GM18858 (cell line): ENCODE data around the gene MRPL34.
A peak's percentile ranks its signal among the peaks of the same experiment; 100 is the strongest.

ENCODE experiments used
- ATAC-seq: cut with Tn5 transposase; IDR thresholded peaks from one replicate; pipeline ENCODE4 v1.9.1; 2021; ENCODE audit not compliant: unreplicated experiment

The MRPL34 gene

DNA sequence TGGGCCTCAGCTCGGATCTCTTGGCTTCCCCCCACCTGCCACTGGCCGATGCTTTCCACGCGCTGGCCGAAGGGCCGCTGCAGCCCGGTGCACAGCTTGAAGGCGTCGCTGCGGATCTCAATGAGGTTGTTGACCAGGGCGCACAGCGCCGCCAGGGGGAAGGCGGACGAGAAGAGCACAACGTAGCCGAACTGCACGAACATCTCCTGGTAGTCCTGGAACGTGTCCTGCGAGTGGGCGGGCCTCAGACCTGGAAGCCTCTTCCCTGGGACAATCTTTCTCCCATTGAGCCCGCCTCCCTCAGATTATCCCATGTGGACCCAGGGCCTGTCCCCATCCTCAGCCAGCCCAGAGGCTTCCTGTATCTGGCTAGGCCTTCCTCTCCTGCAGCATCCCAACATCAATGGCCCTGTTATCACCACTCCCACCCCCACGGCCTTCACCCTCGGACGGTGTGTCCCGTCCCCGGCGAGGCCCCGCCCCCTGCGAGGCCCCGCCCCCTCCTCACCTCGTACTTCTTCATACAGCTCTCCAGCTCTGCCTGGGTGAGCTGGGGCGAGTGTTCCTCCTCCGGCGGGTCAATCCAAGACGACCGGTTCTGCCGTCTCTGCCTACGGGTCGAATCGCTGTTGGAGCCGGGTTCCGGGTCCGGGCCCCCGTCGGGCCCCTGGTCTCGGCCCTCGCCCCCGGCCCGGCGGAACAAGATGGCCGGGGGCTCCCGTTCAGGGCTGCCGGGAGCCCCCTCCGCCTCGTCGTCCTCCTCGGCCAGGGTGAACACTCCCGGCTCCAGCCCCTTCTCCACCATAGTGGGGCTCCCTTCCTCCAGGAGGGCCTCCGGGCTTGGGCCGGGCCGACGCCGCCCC, 22.2 kb downstream of the MRPL34 start:
- no peak for ATAC-seq

DNA sequence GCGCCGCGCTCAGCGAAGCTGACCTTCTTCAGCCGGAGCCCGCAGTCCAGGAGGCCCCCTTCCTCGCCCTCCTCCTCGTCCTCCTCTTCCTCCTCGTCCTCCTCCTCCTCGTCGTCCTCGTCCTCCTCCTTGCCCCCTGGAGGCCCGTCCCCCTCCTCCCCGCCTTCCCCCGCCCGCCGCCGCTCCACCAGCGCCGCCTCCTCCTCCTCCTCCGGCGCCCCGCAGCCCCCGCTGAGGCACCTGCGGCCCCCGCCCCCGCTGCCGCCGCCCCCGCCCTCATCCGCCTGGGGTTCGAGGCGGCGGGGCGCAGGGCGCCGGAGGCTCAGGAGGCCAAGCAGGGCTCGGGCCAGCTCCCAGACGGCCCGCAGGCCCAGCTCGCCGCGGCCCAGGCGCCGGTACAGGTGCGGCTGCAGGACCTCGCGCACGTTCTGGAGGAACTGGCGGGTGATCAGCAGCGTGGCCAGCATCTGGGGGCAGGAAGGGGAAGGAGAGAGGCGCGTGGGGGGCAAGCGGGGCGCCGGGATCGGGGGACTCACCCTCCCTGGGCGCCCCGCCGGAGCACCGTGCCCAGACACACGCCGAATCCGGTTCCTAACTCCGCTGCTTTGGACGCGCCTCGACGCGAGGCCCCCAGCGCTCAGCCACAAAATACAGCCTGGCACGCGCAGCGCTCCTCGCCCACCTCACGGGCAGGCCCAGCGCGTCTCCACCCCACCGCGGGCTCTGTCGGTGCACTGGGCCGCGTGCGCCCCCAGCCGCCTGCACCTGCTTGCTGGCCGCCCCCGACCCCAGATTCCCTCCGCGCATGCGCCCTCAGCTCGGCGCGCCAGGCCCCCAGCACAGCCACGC, 23.1 kb downstream of the MRPL34 start:
- ATAC-seq, result no peak

DNA sequence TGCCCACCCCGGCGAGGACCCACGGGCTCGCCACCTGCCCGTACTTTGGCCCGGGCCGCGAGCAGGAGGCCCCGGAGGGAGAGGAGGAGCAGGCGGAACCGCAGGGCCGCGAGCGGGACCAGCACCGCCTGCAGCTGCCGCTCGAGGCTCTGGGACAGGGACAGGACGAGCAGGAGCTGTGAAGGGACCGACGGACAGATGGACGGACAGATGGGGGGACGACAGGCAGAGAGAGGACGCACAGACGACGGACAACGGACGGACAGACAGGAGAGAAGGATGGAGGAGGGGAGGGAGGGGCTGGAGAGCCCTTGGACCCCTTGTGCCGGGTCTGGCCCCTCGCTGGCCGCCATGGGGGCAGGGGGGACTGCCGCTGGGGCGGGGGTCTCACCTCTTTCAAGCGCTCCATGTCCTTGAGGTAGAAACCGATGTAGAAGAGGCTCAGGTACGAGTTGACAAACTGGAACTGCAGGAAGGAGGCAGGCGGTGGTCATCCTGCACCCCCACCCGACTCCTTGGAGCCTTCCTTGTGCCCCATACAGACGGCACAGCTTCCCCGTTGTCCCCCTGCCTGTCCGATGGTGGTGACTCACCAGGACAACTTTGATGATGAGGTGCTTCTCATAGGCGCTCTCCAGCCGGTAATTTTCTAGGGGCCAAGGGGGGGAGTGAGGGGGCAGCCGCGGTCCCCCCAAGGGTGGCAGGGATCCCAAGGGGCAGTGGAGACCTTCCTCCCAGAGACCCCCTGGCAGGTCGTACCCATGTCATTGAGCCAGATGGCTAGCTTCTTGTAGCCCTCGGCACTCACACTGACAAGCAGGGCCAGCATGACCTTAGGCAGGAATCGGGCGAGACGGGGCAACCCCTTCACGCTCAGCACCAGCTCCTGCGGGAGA, 23.9 kb downstream of the MRPL34 start:
- no peak for ATAC-seq

DNA sequence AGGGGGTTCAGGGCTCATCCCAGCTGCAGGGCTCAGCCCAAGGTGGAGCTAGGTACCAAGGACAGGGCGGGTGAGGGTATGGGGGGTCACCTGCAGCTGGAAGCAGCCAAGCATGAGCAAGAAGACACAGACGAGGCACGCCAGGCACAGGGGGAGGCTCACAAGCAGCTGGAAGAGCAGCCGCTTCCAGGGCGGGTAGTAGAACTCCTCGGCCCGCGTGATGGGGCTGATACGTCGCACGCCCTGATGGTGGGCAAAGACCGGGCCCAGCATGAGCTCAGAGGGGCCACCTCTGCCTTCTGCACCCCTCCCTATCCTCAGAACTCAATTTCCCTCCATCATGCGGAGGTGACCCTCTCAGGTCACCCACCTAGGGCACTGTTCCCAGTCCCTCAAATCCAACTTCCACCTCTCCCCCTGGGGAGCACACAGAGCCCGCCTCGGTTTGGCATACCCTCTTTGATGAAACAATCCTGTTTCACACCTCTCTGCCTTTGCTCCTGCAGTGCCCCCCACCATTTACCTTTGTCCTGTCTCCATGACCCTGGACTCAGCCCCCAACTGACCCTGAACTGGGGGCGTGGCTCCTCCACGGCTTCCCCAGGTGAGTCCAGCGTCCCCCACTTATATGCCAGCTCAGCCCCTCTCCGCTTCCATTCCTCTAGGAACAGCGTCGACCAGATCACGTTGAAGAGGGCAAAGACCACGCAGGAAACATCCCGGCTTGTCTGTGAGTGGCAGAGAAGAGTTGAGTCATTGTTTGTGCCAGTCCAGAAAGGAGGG, 24.8 kb downstream of the MRPL34 start:
- ATAC-seq, result no peak

DNA sequence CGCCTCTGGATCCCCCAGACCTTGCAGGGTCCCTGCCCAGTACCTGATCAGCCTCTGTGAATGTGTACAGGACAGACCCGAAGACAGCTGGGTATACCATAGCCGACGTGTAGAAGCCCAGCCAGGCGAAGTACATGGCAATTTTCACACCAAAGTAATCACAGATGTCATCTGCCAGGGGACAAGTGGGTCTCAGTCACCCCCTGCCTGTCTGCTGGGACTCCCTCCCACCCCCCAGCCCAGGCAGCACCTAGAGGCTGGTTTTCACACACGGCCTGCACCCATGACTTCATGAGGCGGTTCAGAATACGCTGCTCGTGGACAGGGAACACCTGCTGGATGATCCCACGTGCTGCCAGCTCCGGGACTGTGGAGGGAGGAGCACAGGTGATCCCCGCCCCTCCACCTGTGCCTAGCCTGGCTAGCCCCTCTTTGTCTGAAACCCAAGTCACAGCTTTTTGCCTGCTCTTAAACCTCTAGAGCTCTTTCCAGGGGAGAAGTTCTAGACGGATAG, 25.4 kb downstream of the MRPL34 start:
- ATAC-seq, result no peak

DNA sequence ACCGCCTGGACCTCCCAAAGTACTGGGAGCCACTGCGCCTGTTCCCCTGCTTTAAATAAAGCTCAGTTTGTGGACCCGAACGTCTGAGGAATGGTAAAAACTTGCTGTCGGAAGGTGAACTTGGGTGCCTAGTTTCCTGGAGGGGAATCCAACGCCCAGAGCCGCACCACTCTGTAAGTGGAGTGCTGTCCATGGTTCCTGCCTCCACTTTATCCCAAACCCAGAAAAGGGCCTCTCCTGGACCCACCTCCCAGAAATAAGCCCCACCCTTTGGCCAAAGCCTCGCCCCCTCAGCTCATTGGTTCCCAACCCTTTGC, 26.6 kb downstream of the MRPL34 start:
- no peak for ATAC-seq

DNA sequence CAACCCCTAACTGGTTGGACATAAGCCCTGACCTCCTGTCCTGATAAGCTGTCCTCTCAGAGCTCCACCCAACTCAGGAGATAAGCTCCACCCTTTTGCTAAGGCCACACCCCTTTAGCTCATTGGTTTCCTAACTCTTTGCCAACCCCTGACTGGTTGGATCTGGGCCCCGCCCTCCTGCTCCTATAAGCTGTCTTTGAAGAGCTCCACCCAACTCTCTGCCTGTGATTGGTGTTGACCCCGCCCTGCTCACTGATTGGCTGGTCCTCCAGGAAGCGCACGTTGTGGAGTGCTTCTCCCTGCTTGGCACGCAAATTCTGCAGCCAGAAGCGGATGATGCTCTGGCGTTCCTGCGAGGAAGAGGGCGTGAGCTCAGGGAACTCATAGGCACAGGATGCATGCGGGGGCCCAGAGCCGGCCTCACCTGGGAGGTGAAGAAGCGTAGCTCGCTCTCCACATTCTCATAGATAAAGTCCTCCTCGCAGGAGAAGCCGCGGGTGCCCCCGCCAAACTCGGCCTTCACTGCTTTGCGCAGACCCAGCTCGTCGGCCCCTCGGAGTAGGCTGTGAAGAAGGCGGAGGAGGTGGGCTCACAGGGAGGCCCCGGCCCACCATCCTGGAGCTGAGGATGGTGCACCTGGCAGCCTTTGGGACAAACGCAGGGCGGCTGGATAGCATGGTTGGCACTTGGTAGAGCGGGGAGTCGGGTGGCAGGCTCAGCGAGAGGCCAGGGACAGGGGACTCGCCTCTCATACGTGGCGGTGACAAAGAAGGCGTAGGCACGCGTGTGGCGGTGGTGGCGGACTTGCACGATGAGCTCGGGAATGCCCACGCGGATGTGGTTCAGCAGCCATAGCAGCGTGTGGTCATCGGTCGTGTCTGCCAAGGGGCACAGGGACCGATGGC, 27.3 kb downstream of the MRPL34 start:
- ATAC-seq, result no peak

DNA sequence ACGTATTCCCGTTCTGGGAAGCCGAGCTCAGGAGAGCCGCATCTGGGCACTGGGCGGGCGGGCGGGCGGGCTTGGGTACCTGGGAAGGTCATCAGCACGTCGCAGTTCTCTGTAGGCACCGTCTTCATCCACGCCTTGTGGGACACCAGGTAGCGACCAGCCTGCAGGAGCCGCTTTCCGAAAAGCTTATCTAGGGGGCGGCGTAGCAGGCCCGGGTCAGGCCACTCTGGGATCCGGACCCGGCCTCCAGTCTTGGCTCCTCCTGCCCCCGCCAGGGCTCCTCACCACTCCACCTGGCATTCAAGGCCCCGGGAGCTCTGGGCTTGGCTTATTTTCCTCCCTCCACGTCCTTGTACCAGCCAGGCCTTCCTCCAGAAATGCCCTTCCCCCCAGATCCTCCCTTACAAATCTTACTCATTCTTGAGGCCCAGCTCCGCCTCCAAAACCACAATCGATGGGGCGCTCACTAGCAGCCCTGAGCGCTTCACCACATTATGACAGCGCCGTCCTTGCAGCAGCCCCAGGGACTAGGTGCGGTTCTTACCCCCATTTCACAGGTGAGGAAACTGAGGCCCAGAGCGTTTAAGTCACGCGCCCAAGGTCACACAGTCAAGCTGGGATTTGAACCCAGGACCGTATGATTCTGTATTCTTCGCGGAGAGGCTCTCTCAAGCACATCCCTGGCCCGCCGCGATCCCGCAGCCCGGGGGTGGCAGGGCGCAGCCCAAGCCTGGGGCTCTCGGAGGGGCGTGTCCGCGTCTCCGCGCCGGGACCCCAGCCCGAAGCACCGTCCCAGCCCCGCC, 28.1 kb downstream of the MRPL34 start:
- ATAC-seq, result no peak

DNA sequence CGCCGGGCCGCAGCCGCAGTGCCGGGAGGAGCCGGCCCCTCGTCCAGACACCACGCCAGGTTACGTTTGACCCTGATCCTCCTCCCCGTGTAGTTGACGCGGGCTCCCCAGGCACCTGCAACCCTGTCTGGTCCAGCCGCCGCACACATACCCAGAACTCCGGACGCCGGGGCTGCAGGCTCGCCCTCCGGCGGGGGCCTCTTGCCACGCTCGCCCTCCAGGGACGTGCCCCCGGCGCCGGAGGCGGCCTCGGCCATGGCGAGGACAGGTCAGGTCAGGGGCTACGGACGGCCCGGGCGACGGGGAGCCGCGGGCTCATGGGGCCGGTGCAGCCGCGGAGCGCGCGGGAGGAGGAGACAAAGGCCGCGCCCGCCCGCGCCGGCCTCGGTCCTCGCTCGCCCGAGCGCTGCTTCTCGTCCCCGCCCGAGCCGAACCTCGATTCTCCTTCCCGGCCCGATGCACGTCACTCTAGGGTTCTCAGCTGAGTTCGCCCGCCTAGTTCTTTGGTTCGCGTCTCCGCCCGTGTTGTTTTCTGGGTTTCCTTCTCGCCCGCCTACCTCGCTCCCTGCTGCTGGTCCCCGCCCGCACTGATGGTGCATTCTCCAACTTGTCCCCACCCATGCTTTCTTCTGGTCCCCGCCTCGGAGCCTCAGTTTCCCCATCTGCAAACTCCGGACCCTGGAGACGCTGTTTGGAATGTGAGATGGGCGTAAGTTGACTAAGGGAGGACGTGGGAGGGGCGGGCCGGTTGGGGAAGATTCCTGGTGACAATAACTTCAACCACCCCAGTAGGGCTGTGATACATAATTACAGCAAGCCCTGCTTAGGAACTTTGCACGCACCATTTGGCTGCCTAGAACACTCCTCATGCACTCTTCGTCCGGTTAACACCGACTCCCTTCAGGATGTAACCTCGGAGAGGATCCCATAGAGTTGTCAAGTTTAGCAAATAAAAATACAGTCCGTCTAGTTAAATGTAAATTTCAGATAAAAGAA, 29.0 kb downstream of the MRPL34 start, which contains the start of gene ANO8:
TSS of gene ANO8 (minus strand) at position 442 of the 996 bp plus-strand sequence. CDS start at position 257, 185 bp downstream.
- no peak for ATAC-seq

DNA sequence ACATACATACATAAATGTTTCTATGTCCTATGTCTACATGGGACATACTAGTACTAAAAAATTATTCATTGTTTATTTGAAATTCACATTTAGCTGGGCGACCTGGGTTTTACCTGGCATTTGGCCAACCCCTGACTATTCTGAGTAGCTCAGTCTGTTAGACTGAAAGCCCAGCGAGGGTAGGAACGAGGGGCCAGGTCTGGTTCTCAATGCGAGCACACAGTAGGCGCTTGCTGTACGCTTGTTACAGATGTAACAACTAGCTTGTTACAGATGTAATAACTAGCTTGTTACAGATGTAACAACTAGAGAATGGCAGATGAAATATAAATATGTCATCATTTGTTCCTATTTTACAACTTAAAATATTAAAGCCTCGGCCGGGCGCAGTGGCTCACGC, 29.9 kb downstream of the MRPL34 start:
- ATAC-seq, result no peak

DNA sequence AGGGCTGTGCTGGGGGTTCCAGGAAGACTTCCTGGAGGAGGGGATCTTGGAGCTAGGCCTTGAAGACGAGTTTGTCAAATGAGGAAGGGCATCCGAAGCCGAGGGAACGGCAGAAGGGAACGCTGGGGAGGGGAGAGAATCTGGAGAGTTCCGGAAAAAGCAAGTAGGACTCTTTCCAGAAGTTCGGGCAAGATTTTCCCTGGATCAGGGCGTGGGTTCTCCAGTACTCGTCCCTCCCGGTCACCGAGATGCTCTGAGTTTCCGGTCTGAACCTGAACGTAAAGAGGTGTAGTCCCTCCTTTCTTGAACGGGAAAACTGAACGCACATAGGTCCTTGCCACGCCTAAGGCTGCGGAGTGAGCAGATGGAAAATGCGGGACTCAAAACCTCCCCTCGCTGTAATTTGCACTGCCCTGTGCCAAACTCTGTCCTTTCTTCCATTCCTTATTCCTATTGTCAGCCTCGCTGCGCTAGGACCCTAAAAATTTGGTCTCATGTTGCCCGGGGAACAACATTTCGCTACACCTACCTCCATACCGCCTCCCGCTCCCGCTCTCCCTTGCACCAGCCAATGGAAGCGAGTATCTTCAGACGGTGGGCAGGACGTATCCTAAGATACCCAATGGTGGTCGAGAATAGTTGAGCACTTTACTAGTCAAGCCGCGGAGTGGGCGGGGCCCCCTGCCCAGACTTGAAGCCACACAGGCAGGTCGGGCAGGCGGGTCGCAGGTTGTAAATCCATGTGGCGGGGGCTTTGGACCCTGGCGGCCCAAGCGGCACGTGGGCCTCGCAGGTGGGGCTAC, 31.4 kb downstream of the MRPL34 start, which contains the start of gene GTPBP3:
TSS of gene GTPBP3 (plus strand) at position 682 of the 803 bp plus-strand sequence. CDS start at position 741, 59 bp downstream.
- peak; percentile 60 for ATAC-seq

DNA sequence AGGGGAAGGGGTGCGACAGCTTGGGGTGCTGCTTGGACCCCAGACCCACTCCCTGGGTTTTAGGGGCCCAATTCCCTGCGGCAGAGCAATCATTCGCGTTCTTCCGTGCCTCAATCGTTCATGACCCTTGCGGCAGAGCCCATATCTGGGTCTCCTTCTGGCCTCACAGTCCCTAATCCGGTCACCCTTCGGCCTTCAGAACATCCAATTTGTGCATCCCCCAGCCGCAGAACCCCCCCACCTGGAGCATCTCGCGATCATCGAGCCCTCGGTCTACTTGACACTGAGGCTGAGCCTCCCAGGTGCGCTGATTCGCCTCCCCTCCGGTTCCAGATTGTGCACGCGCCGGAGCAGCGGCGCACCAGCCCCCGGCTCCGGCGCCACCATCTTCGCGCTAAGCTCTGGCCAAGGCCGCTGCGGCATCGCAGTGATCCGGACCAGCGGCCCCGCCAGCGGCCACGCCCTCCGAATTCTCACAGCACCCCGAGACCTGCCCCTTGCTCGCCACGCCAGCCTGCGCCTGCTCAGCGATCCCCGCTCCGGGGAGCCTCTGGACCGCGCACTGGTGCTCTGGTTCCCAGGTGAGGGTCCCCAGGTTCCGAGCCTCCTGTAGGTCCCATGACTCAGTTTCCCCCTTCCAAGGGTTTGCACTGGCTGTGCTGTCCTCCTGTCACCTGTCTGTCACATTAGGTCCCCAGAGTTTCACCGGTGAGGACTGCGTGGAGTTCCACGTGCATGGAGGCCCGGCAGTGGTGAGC, 32.2 kb downstream of the MRPL34 start:
- no peak for ATAC-seq

DNA sequence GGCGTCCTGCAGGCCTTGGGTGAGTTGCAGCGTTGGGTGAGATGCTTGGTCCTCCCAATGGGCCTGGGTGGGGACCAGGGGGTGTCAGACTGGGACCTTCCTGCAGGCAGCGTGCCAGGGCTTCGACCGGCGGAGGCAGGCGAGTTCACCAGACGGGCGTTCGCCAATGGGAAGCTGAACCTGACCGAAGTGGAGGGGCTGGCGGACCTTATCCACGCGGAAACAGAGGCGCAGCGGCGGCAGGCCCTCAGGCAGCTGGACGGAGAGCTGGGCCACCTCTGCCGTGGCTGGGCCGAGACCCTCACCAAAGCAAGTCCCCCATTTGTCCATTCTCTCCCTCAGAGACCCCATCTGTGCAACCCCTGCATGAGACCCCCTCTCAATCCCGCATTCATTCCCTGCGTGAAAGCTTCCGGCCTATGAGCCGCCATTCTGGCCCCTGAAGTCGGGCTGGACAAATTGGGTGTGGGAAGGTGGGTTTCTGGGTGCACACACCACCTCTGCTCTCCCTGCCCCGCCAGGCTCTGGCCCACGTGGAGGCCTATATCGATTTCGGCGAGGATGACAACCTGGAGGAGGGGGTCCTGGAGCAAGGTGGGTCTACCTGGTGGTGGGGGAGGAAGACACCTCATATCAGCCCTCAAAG, 32.9 kb downstream of the MRPL34 start:
- ATAC-seq, result no peak

DNA sequence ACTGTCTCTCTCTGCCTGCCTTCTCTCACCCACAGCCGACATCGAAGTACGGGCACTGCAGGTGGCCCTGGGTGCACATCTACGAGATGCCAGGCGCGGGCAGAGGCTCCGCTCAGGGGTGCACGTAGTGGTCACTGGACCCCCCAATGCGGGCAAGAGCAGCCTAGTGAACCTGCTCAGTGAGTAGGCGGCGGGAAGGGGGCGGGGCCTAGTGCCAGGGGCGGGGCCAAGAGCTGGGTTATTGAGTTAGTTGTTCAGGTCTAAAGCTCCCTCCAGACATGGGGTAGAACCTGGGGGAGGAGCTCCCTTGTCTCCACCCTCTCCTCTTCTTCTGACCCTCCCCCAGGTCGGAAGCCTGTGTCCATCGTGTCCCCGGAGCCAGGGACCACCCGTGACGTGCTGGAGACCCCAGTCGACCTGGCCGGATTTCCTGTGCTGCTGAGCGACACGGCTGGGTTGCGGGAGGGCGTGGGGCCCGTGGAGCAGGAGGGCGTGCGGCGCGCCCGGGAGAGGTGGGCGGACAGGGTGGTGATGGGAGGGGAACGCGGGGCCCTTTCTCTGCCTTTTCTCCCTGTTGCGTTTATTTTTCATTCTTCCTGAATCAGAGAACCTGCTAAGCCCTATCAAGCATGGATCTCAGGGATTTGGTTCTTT, 33.5 kb downstream of the MRPL34 start:
- ATAC-seq, result no peak
